Measurements from ENCODE around the gene PAM.
A peak's percentile ranks its signal among the peaks of the same experiment; 100 is the strongest.

GRCh38 chr5:102853680-102854079 lies 98.6 kb downstream of the PAM start:
- TF ChIP-seq, protein P1, sequence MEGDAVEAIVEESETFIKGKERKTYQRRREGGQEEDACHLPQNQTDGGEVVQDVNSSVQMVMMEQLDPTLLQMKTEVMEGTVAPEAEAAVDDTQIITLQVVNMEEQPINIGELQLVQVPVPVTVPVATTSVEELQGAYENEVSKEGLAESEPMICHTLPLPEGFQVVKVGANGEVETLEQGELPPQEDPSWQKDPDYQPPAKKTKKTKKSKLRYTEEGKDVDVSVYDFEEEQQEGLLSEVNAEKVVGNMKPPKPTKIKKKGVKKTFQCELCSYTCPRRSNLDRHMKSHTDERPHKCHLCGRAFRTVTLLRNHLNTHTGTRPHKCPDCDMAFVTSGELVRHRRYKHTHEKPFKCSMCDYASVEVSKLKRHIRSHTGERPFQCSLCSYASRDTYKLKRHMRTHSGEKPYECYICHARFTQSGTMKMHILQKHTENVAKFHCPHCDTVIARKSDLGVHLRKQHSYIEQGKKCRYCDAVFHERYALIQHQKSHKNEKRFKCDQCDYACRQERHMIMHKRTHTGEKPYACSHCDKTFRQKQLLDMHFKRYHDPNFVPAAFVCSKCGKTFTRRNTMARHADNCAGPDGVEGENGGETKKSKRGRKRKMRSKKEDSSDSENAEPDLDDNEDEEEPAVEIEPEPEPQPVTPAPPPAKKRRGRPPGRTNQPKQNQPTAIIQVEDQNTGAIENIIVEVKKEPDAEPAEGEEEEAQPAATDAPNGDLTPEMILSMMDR (conservative IDR thresholded peaks at IDR 0.05; ENCODE audit: low read depth, low read length) = peak; percentile 13; the same call in 1 of the 2 replicates
- TF ChIP-seq EZH2 (IDR thresholded peaks at IDR 0.05; ENCODE audit: low read length, unreplicated experiment) (no peak), EZH2phosphoT487 (IDR thresholded peaks at IDR 0.05; ENCODE audit: borderline replicate concordance, low read length) (no peak)

Data from PC-3 (cell line).